GM18526 (cell line): ENCODE data around the gene CTRB1.

Experiments
- POLR2A ChIP-seq: IDR thresholded peaks from 3 replicates; pipeline ENCODE4 v1.6.1; 2011; ENCODE audit not compliant: insufficient read length; ENCODE audit errors: extremely low read depth

CTRB1 gene

DNA sequence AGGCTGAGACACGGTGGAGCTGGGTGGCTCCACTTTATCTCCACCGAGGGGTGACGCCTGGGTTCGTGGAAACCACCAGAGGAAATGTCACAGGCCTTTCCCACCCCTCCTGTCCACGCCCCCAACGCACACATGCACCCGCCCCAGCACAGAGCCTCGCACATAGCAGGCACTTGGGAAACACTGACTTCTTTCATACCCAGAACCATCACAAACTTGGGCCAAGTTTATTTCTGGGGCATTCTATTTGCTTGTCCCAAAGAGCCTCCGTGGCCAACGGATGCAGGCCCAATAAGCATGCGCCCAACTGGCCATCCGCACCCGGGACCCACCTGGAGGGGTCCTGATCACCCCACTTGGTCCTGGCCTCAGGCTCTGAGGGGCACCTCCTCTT, 29.4 kb downstream of the CTRB1 start:
- TF ChIP-seq POLR2A: no peak

DNA sequence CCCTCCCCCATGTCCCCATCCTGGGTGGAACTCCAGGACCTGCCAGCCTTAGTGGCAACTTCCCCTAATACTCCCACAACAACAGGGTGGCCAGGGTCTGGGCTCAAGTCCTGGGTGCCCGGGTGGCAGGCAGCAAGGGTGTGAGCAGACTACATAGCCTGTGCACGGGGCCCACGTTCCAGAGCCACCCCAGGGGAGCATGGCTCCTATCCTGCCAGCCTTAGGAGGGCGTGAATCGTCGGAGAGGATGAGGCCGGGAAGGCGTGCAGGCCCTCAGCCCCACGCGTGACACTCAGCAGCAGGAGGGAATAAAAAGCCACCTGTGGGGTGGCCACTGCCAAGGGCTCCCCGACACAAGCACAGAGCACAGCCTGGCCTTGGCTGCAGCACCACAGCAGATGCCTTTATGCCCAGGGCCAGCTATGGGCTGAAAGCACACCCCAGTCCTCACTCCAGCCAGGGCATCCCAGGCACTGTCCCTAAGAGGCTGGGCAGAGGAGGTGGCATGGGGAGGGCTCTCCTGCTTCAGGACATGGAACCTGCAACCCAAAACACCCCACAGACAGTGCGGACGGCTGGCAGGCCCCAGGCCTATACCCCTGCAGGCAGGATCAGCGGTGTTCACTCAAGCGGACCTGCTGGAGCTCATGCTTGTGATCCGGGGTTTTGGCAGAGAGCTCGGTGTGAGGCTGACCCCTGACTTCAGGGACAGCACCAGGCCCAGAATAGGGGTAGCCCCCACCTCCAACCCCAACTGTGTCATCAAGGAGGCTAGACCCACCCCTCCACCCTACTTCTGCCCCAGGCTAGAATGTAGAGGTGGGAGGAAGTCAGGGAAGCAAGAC, 30.0 kb downstream of the CTRB1 start:
- no peak for TF ChIP-seq POLR2A

DNA sequence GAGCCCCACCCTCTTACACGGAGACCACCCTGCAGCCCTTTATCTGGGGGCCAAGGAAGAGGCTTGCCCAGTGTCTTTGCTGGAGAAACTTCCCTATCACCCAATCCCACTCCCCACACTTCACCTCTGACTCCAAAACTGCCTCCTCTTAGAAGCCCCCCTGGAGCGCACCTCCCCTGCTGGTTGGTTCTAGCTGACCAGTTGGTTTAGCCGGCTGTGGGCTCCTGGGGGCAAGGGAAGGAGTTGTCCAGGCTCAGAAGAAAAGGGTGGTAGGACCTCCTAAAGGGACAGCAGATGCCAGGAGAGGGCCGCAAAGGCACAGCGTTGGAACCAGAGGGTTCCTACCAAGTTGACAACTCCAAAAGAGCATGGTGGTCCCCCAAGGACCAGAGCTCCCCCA, 30.7 kb downstream of the CTRB1 start:
- no peak for TF ChIP-seq POLR2A

DNA sequence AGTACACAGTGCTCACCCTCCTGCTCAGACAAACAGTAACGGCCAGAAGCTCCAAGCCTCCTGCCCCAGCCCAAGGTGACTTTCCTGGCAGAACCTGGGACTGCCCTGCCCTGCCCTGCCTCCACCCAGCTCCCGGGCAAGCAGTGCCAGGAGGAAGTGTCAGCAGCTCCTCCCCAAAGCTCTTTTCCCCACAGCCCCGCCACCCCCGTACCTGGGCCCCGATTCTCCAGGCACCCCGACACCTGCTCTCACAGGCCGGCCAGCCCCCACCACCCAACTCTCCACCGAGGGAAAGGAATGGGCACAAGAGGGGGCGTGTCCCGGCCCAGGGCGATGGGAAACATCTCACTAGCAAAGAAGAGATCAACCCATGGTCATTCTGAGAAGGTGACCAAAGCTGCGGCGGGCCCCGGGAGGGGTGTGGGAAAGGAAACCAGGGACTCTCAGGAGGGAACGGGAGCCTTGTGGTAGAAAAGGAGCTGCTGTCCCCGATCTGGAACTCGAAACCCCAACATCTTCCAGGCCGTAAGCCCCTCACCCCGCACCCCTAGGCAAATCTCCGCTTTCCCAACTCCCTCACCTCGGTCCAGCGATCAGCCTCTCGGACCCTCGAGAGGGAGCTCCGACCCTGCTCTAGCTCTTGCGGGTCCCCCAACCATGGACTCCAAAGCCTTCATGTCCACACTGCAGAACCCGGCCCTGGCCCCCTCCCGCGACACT, 31.5 kb downstream of the CTRB1 start:
- no peak for TF ChIP-seq POLR2A

DNA sequence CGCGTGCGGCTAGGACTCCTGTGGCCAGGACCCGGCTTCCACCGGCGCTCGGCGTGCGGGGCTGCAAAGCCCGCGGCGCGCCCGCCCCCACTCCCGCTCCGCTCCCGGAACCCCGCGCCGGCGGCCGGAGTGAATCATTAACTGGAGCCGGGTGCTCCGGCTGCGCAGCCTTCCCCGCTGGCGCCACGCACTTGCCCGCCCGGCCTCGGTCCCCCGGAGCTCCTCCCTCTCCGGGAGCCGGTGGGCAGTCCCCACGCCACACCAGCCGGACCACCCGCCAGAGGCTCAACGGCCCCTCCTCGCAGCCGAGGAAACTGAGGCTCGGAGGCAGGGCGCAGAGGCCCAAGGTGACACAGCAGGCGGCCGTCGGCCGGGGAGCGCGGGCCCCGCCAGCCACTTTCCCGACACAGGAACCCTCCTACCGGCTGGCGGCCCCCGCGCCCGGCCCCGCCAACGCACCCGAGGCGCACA, 32.1 kb downstream of the CTRB1 start:
- TF ChIP-seq POLR2A: peak; percentile 9

DNA sequence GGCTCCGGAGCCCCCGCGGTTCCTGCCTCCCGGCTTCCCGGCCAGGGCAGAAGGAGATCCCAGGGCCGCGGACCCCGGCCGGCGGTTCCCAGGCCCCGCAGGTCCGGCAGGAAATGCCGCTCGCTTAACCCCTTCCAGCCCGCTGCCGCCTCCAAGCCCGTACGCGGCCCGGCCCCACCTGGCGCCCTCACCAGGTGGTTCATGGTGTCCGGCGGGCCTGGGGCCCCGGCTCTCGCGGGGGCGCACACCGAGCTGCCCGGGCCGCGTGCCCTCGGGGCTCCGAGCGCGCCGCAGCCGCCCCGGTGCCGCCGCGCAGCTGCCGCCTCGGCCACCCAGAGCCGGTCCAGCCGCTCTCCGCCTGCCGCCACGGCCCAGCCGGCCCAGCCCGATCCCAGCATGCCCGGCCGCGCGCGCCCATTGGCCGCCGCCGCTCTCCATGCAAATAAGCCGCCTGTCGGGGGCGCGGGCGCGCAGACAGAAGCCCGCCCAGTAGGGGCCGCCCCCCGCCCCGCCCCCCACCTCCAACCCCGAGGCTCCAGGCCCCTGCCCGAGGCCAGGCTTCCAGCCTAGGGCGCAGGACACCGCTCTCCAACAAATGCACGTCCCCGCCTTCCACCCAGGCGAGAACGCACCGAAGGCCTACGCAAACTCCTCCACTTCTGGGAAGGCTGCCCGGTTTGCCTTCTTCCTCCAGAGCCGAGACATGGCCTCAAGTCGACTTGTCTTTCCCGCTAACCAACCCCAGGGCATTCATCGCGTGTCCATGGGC, 32.7 kb downstream of the CTRB1 start, which contains the start of gene BCAR1:
TSS of gene BCAR1 (minus strand) at position 345 of the 769 bp plus-strand sequence. CDS start at position 203, 142 bp downstream.
- TF ChIP-seq POLR2A: peak; percentile 32

DNA sequence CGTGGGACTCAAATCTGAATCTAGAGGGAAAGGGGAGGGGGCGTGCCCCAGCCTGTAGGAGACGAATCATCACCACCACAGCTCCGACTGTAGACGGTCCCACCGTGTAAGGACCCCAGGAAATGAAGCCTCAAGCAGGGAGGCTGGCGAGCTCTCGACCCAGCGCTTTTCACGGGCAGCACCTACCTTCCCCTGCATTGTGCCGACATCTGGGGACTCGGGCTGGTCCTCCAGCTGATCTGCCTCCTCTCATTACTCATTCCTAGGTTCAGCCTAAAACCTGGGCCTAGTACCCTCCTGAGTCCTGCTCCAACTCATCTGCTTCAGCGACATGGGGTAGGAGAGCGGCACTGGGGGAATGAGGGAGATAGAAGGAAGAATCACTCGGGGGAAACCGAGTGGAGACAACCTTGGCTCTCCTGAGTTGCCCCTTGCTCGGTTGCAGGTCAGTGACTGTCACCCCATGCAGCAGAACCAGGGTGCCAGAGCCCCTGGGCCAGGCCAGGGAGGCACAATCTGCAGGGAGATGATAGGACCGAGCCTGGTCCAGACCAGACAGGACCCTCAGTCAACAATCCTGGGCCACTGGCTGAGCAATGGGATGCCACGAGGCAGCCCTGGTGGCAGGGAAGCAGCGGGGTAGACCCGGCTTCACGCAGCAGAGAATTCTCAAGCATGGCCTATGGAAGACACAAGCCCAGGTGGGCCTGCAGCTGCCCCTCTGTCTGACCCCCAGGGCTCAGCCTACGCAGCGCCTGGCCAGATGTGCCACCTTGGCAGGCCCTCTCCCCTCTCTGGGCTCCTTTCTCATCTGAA, 33.5 kb downstream of the CTRB1 start:
- TF ChIP-seq POLR2A: no peak

DNA sequence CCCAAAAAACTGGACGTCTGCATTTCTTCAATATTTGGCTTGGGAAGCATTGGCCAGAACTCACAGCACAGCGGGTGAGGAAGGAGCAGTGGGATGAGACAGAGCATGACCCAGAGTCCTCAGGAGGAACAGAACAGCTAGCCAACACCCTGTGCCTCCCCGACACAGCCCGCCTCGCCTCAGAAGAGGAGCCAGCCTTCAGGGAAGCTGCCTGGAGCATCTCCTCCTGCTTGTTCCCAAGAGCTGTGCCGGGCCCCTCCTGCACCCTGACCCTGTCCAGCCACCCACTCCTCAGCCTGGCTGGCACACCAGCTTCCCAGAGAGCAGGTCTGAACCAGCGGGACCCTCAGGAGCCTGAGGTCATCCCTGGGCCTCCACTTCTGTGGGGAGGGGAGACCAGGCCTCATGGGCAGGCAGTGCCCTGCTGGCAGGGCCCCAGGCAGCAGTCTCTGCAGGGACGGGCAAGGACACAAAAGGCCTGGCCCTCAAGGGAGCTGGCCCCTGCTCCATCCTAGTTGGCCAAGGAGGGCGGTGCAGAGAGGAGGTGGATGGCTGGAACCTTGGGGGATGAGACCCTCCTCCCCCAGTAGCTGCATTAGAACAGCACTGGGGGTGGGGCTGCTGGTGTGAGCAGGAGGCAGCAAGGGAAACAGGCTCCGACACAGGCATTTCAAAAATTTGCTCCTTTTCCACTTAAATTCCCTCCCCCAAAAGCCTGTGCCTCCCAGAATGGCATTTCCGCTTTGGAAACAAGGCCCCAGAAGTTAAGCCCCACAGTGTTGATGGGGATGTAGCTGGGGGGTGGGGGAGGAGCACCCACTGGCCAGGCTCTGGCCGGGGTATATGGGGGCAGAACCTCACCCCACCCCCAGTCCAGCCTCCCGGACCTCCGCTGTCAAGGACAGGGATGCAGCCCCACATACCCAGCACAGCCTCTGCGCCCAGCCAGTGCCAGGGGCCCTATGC, 34.4 kb downstream of the CTRB1 start:
- no peak for TF ChIP-seq POLR2A

DNA sequence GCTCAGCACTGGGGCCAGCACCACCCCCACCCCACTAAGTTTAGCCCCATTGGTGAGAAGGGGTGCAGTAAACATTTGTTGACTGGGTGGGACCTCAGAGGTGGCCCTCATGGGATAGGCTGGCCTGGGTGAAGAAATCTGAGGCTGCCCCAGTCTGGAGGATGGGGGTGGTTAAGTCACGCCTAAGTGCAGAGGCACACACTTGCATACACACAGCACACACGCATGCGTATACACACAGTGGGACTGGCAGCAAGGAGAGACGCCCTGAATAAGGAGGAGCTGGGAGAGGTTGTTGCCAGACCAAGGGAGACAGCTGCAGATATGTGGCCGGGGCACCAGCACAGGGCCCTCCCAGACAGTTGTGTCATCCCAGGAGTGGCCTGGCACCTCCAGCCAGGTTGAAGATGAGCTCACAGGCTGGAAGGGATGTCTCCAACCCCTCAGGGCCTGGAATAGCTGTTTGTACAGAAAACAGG, 35.6 kb downstream of the CTRB1 start:
- TF ChIP-seq POLR2A: no peak

DNA sequence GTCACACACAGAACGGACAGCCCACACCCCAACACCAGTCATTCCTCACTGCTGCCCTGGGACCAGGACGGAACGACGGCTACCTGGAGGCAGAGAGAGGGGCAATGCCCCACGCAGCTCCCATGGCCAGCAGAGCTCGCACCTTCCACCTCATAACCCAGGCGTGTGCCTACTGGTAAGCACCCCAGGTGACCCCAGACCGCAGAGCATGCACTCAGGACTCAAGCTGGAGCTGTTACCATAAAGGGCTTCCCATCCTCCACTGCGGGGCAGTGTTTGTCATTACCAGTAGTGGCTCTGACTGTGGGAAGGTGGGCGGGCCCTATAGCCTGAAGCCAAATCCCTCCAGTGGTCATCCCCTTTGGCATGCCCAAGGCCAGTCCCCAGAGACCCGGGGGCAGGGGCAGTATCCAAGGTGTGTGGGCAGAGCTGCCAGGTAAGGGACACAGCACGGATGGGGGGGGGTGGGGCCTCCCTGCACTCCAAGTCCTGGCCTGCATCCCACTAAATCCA, 37.3 kb downstream of the CTRB1 start:
- no peak for TF ChIP-seq POLR2A

DNA sequence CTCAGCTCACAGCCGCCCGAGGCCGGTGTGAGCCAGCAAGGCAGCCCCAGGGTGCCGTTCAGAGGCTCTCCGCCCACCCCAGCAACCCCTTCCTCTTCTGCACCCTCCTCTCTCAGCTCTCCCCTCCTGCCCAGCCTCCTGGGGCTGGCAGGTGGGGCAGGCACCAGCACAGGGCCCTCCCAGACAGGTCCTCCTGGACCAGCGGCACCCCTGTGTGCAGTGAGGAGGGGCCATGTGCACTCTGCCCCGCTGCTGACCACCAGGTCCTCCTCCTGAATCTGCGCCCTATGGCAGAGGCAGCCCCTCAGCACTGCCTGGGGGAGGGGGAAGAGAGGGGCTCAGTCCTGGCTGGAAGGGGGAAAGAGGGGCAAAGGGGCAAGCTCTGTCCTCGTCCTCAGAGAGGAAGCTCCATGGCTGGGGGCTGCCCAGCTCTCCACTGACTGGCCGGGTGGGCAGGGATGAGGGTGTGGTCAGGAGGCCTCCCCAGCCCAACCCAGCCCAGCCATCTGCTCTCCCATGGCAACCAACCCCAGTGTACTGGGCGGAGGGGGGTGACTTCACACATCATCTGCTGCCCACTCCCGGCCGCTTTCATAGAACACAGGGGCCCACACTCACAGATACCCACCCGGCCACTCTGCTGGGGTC, 38.0 kb downstream of the CTRB1 start:
- TF ChIP-seq POLR2A: no peak

DNA sequence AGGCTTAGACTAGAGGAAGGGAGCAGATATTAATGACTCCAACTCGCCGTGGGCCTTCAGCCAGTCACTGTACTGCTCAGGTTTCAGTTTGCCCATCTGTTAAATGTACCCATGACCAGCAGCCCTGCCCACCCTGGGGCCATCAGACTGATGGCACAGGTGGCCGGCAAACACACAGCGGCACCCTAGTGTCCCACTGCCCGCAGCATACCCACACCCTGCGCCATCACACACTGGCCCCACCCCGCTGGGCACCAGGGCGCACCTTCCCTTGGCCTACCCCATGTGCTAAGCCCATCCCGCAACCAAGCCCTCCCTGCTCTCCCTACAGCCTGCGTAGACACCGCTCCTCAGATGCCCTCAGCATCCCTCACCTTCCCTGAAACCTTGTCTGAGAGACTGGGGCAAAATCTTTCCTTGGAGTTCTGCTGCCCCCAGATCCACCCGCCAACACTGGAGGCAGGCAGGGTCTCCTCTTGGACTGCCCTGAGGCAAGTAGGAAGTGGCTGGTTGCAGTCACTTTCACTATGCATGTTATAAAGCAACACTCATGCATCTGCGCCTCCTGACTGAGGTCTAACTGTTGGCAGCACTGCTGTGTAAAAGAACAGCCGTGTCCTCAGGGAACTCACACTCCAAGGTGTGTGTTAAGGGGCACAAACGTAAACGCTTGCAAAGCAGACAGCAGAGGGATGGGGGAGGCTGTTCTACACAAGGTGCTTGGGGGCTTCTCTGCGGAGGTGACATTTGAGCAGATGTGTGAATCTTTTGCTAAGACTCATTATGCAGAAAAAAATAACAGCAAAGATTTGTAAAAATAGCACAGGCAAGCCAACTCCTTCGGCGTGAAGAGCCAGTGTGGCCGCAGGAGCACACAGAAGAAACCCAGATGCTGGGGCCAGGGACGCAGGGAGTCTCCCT, 39.4 kb downstream of the CTRB1 start:
- no peak for TF ChIP-seq POLR2A
